H1 (cell line): Measurements from ENCODE around the gene BBX. TPM values are rescaled to one million over a fixed set of nuclear protein-coding genes. Genes with fewer than 3 reads are reported as not detected.

ENCODE experiments used
- CTCF ChIA-PET: fragments of 300-600 bp; sonication (Branson Sonifier 250); formaldehyde crosslinking; loops from one replicate; lab custom pipeline; 2021; ENCODE audit not compliant: partially characterized antibody; lab: Charles Lee
- POLR2A ChIA-PET: fragments of 300-600 bp; sonication (Branson Sonifier 250); formaldehyde crosslinking; loops from one replicate; lab custom pipeline; 2021; ENCODE audit warnings: inconsistent platforms; ENCODE audit not compliant: partially characterized antibody; lab: Charles Lee
- DNase-seq, 2 experiments: peaks; one replicate each; pipeline versions ENCODE4 v3.0.0 to v3.0.0-alpha.2; 2010 to 2022; ENCODE audit warnings: low spot score in 2 of 2, low read depth in 1 of 2, mixed read lengths in 1 of 2
- FAIRE-seq: peaks from 2 replicates; lab custom pipeline; 2011; peaks lifted over from hg19 to GRCh38; lab: Jason Lieb, UNC
- H2AFZ ChIP-seq: 2 replicates; pipeline ENCODE4 v1.8.1; 2012; ENCODE audit warnings: low read length, inconsistent platforms
- H2AK5ac ChIP-seq: 2 replicates; pipeline ENCODE4 v1.6.1; 2013; ENCODE audit warnings: low read depth, low read length
- H2BK120ac ChIP-seq: replicated peaks from 2 replicates; pipeline ENCODE3; 2013; ENCODE audit warnings: low read depth, low read length, inconsistent platforms
- H2BK12ac ChIP-seq: 2 replicates; pipeline ENCODE4 v1.6.1; 2013; ENCODE audit warnings: low read depth, low read length
- H2BK15ac ChIP-seq: 2 replicates; pipeline ENCODE4 v1.6.1; 2013; ENCODE audit warnings: low read length
- H2BK20ac ChIP-seq: 2 replicates; pipeline ENCODE4 v1.6.1; 2013; ENCODE audit warnings: low read length
- H2BK5ac ChIP-seq: 2 replicates; pipeline ENCODE4 v1.6.1; 2013; ENCODE audit warnings: low read depth, low read length
- H3K14ac ChIP-seq: 2 replicates; pipeline ENCODE4 v1.6.1; 2013; ENCODE audit warnings: inconsistent platforms; ENCODE audit not compliant: insufficient read length
- H3K18ac ChIP-seq: 2 replicates; pipeline ENCODE4 v1.6.1; 2013; ENCODE audit warnings: low read length; ENCODE audit errors: extremely low read depth
- H3K23ac ChIP-seq: 2 replicates; pipeline ENCODE4 v1.6.1; 2013; ENCODE audit warnings: inconsistent platforms; ENCODE audit not compliant: insufficient read length
- H3K23me2 ChIP-seq: 2 replicates; pipeline ENCODE4 v1.6.1; 2013; ENCODE audit warnings: low read depth, low read length
- H3K27ac ChIP-seq: 2 replicates; pipeline ENCODE4 v1.6.1; 2011; ENCODE audit warnings: low read depth, low read length, inconsistent platforms
- H3K27me3 ChIP-seq, 4 experiments: replicated peaks in 1 of 4; 1 replicate in 1 of 4; 2 replicates in 3 of 4; pipeline versions ENCODE4 v1.6.1 to v1.8.1; 2011 to 2013; ENCODE audit warnings: low read length in 3 of 4, mild to moderate bottlenecking in 3 of 4, inconsistent platforms in 2 of 4, mixed read lengths in 2 of 4, moderate library complexity in 1 of 4; ENCODE audit not compliant: control insufficient read depth in 3 of 4, insufficient read depth in 3 of 4; ENCODE audit errors: extremely low read depth in 1 of 4
- H3K36me3 ChIP-seq, 4 experiments: 2 replicates each; pipeline versions ENCODE4 v1.6.1 to v1.8.1; 2011 to 2013; ENCODE audit warnings: mild to moderate bottlenecking in 4 of 4, low read length in 3 of 4, moderate library complexity in 2 of 4, control low read depth in 1 of 4, inconsistent platforms in 1 of 4; ENCODE audit not compliant: insufficient read depth in 4 of 4, control insufficient read depth in 2 of 4
- H3K4ac ChIP-seq: replicated peaks from 2 replicates; pipeline ENCODE3; 2013; ENCODE audit warnings: low read length, low read depth, mixed read lengths, inconsistent platforms; ENCODE audit not compliant: insufficient read length
- H3K4me1 ChIP-seq, 4 experiments: replicated peaks in 1 of 4; 1 replicate in 1 of 4; 2 replicates in 3 of 4; pipeline versions ENCODE4 v1.6.1 to v1.8.1; 2011 to 2013; ENCODE audit warnings: low read length in 3 of 4, inconsistent platforms in 2 of 4, mixed read lengths in 1 of 4; ENCODE audit not compliant: insufficient read depth in 4 of 4, control insufficient read depth in 3 of 4
- H3K4me2 ChIP-seq, 2 experiments: 2 replicates each; pipeline versions ENCODE4 v1.6.1 to v1.8.1; 2011 to 2013; ENCODE audit warnings: low read depth in 2 of 2, low read length in 2 of 2, control low read depth in 1 of 2, inconsistent platforms in 1 of 2, mild to moderate bottlenecking in 1 of 2; ENCODE audit not compliant: insufficient read depth in 1 of 2
- H3K4me3 ChIP-seq, 4 experiments: fragments of 200-600, 300-600 bp in 1 of 4; sonication (generic), shearing (Covaris generic), sonication (Bioruptor Twin) in 1 of 4; 2 replicates each; pipeline versions ENCODE4 v1.5.1 to v1.8.1; 2011 to 2016; ENCODE audit warnings: low read length in 4 of 4, low read depth in 3 of 4, control low read depth in 2 of 4, inconsistent platforms in 2 of 4, mild to moderate bottlenecking in 2 of 4, mixed read lengths in 1 of 4, moderate library complexity in 1 of 4; ENCODE audit not compliant: insufficient read depth in 2 of 4; ENCODE audit errors: extremely low read depth in 1 of 4
- H3K56ac ChIP-seq: replicated peaks from 2 replicates; pipeline ENCODE3; 2013; ENCODE audit warnings: low read depth, mild to moderate bottlenecking, mixed read lengths, low read length, inconsistent platforms; ENCODE audit not compliant: insufficient read length
- H3K79me1 ChIP-seq: 2 replicates; pipeline ENCODE4 v1.6.1; 2013; ENCODE audit warnings: low read depth, low read length, control low read depth
- H3K79me2 ChIP-seq, 2 experiments: 2 replicates each; pipeline versions ENCODE4 v1.6.1 to v1.8.1; 2012 to 2013; ENCODE audit warnings: low read length in 2 of 2, mild to moderate bottlenecking in 2 of 2, inconsistent platforms in 1 of 2; ENCODE audit not compliant: insufficient read depth in 2 of 2, control insufficient read depth in 1 of 2
- H3K9ac ChIP-seq, 4 experiments: replicated peaks in 1 of 4; 1 replicate in 1 of 4; 2 replicates in 3 of 4; pipeline versions ENCODE4 v1.6.1 to v1.8.1; 2011 to 2013; ENCODE audit warnings: low read depth in 3 of 4, low read length in 3 of 4, control low read depth in 2 of 4, mild to moderate bottlenecking in 2 of 4, moderate library complexity in 2 of 4, inconsistent platforms in 1 of 4; ENCODE audit errors: extremely low read depth in 1 of 4
- H3K9me3 ChIP-seq, 2 experiments: 2 replicates each; pipeline versions ENCODE4 v1.6.1 to v1.8.1; 2012 to 2013; ENCODE audit warnings: mild to moderate bottlenecking in 2 of 2, moderate library complexity in 2 of 2, control low read depth in 1 of 2, inconsistent platforms in 1 of 2, low read depth in 1 of 2, low read length in 1 of 2, mixed read lengths in 1 of 2; ENCODE audit not compliant: insufficient read depth in 2 of 2
- H4K20me1 ChIP-seq, 2 experiments: replicated peaks in 1 of 2; 2 replicates each; pipeline versions ENCODE3 to v1.8.1; 2011 to 2013; ENCODE audit warnings: inconsistent platforms in 2 of 2, low read length in 2 of 2, mild to moderate bottlenecking in 1 of 2; ENCODE audit not compliant: insufficient read depth in 2 of 2, control insufficient read depth in 1 of 2
- H4K5ac ChIP-seq: 2 replicates; pipeline ENCODE4 v1.6.1; 2013; ENCODE audit warnings: low read length, low read depth, mixed read lengths, inconsistent platforms; ENCODE audit not compliant: insufficient read length
- H4K8ac ChIP-seq: 2 replicates; pipeline ENCODE4 v1.8.0; 2013; ENCODE audit warnings: mild to moderate bottlenecking, moderate library complexity, low read length, inconsistent platforms; ENCODE audit not compliant: insufficient read depth; ENCODE audit errors: extremely low read depth
- H4K91ac ChIP-seq: replicated peaks from 2 replicates; pipeline ENCODE3; 2013; ENCODE audit warnings: low read length, mixed read lengths, inconsistent platforms; ENCODE audit not compliant: insufficient read length
- CHD1 ChIP-seq: IDR thresholded peaks from 2 replicates; pipeline ENCODE4 v1.6.1; 2012; ENCODE audit warnings: low read depth, low read length, improper control_type of control experiment
- KDM1A ChIP-seq: fragments of 200-600, 300-600 bp; sonication (generic); IDR thresholded peaks from 2 replicates; pipeline ENCODE4 v1.7.1; 2016; ENCODE audit warnings: mild to moderate bottlenecking, low read length, borderline replicate concordance
- POU5F1 ChIP-seq: IDR thresholded peaks from 2 replicates; pipeline ENCODE4 v1.6.1; 2011; ENCODE audit warnings: low read depth, mild to moderate bottlenecking, low read length, moderate library complexity
- RAD21 ChIP-seq, 2 experiments: IDR thresholded peaks in 1 of 2; conservative IDR thresholded peaks in 1 of 2; 2 replicates each; pipeline ENCODE4 v1.6.1; 2011; ENCODE audit warnings: low read depth in 2 of 2, low read length in 2 of 2, improper control_type of control experiment in 1 of 2, inconsistent platforms in 1 of 2, mild to moderate bottlenecking in 1 of 2, moderate library complexity in 1 of 2
- RNF2 ChIP-seq: fragments of 200-900, 300-1000 bp; sonication (generic); IDR thresholded peaks from 2 replicates; pipeline ENCODE4 v1.7.1; 2016; ENCODE audit warnings: borderline replicate concordance, low read depth, mild to moderate bottlenecking, antibody characterized with exemption, low read length; ENCODE audit not compliant: poor library complexity, severe bottlenecking; ENCODE audit errors: missing control alignments
- WGBS, 2 experiments: shearing (Covaris generic) in 1 of 2; methylation state at CpG; one replicate each; pipeline versions ENCODE4 v1.1.6 to v1.1.7; 2013 to 2015; ENCODE audit warnings: low lambda C conversion rate in 2 of 2, mixed read lengths in 2 of 2, inconsistent platforms in 1 of 2, low coverage in 1 of 2, missing lambda C conversion rate in 1 of 2; ENCODE audit not compliant: insufficient replicate concordance in 2 of 2, insufficient coverage in 1 of 2, insufficient read length in 1 of 2; ENCODE audit errors: extremely low coverage in 1 of 2, missing lambda C conversion rate in 1 of 2; 5-methylcytosine and 5-hydroxymethylcytosine counted together
- polyA plus RNA-seq, 7 experiments: library from polyadenylated mRNA; depleted of rRNA in 3 of 7; stranded (reverse) in 5 of 7; unstranded in 2 of 7; fragments of >200 nt in 5 of 7; fragments of 200-250 nt in 2 of 7; gene quantifications; 1 replicate in 5 of 7; 2 replicates in 1 of 7; 4 replicates in 1 of 7; pipeline versions ENCODE4 v1.2.1 to v1.2.3, GENCODE V29; 2011 to 2013; ENCODE audit warnings: missing spikeins in 2 of 7, mixed read lengths in 2 of 7
- total RNA-seq: library from RNA; stranded (reverse); fragmentation: NEBNext Ultra II Directional; extraction: Animal tissue kit (Norgen Biotek cat#: 25700); gene quantifications from 2 replicates; pipeline ENCODE4 v1.2.1, GENCODE V29; 2021
- TF ChIP-seq, protein P1 (sequence below), 3 experiments: IDR thresholded peaks; 1 replicate in 2 of 3; 2 replicates in 1 of 3; pipeline versions ENCODE4 v1.5.1 to v1.6.1; 2011; ENCODE audit warnings: low read length in 3 of 3, mild to moderate bottlenecking in 3 of 3, inconsistent platforms in 2 of 3, low read depth in 1 of 3, moderate library complexity in 1 of 3; ENCODE audit not compliant: insufficient read depth in 1 of 3; ENCODE audit errors: control extremely low read depth in 1 of 3

BBX gene
- total and polyA plus RNA-seq, 2 of the 8 experiments (the other 6 are each of a cell fraction or from before 2014, with no cell fraction given), result 11.0 to 42.5 TPM

DNA sequence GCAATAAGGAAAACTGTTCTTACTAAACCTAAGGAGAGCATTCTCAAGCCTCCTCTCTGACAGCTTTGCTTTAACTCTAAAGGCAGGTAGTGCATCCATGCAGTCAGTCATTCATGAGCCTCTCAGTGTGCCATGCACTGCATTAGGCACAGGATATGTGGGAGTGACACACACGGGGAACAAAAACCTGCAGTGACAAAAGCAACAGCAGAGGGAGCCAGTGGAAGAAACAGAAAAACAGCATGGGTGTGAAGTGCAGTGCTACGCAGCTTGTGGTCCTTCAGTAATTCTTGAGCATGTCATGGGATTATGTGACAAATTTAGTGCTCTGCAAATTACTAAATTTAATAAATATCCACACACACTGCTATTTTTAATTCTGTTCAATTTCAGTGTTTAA lies 230.7 kb downstream of the BBX start:
- H3K4ac ChIP-seq, result no peak overlapping the region
- CTCF ChIA-PET, result interaction anchor here (0.6 to 4.4 kb wide), 22 partner anchors 8 to 481 kb away, joined by 3 to 29 read pairs (median 6); no protein-coding TSS in a partner anchor
- no peaks in the 10 kb centered on the region for H3K27me3 ChIP-seq
- no peak overlapping the region for H2BK5ac ChIP-seq
- H2BK20ac ChIP-seq, result no peak overlapping the region
- H3K23me2 ChIP-seq, result no peaks in the 10 kb centered on the region
- no peak overlapping the region for H3K14ac ChIP-seq
- H3K23ac ChIP-seq, result no peak overlapping the region
- H3K56ac ChIP-seq, result no peak overlapping the region
- no peak overlapping the region for H4K5ac ChIP-seq
- no peak overlapping the region for H4K8ac ChIP-seq
- H2BK15ac ChIP-seq, result no peak overlapping the region
- no peaks in the 10 kb centered on the region for H3K9me3 ChIP-seq
- no peaks in the 10 kb centered on the region for H3K79me1 ChIP-seq
- no peak overlapping the region for H3K27ac ChIP-seq
- no peak overlapping the region for H3K9ac ChIP-seq
- H2AK5ac ChIP-seq, result no peak overlapping the region
- H4K91ac ChIP-seq, result no peak overlapping the region
- peak; percentile 42 to 46 for TF ChIP-seq RAD21 (IDR thresholded peaks at IDR 0.05 in 1 of 2, conservative IDR thresholded peaks at IDR 0.05 in 1 of 2; ENCODE audit: low read depth in 2 of 2, low read length in 2 of 2)
- no peak for TF ChIP-seq KDM1A
- TF ChIP-seq, protein P1, sequence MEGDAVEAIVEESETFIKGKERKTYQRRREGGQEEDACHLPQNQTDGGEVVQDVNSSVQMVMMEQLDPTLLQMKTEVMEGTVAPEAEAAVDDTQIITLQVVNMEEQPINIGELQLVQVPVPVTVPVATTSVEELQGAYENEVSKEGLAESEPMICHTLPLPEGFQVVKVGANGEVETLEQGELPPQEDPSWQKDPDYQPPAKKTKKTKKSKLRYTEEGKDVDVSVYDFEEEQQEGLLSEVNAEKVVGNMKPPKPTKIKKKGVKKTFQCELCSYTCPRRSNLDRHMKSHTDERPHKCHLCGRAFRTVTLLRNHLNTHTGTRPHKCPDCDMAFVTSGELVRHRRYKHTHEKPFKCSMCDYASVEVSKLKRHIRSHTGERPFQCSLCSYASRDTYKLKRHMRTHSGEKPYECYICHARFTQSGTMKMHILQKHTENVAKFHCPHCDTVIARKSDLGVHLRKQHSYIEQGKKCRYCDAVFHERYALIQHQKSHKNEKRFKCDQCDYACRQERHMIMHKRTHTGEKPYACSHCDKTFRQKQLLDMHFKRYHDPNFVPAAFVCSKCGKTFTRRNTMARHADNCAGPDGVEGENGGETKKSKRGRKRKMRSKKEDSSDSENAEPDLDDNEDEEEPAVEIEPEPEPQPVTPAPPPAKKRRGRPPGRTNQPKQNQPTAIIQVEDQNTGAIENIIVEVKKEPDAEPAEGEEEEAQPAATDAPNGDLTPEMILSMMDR (IDR thresholded peaks at IDR 0.05; ENCODE audit: control extremely low read depth in 1 of 3, insufficient read depth in 1 of 3, low read depth in 1 of 3, low read length in 3 of 3), result peak; percentile 47 to 71 (median 53)
- TF ChIP-seq POU5F1, result no peak
- TF ChIP-seq RNF2, result no peak
- no peak for TF ChIP-seq CHD1
- H2BK120ac ChIP-seq, result no peak overlapping the region
- no peak overlapping the region for H3K18ac ChIP-seq
- DNase-seq (no peak), FAIRE-seq (peak; percentile 84)
- H3K4me2 ChIP-seq, result no peak overlapping the region
- WGBS, 2 experiments, result 48% methylated on average over 2 of the region's 2 CpGs; no CpG with 5 or more reads in 1 of the 2 experiments
- peaks cover 0 to 3% (median 0%) of the 10 kb centered on the region in 4 experiments; a peak in 1 of 8 replicates for H3K36me3 ChIP-seq
- H4K20me1 ChIP-seq, result no peaks in the 10 kb centered on the region
- H3K4me3 ChIP-seq, result no peak overlapping the region
- H3K4me1 ChIP-seq, result no peaks in the 10 kb centered on the region
- H2BK12ac ChIP-seq, result no peak overlapping the region
- no peaks in the 10 kb centered on the region for H3K79me2 ChIP-seq
- POLR2A ChIA-PET, result no interaction called here
- no peak overlapping the region for H2AFZ ChIP-seq
